ENCODE data around the gene MT1B. TPM values are rescaled to one million over a fixed set of nuclear protein-coding genes. Genes with fewer than 3 reads are reported as not detected.

MT1B gene
- total RNA-seq, 2 donors from 2014 or later, result not detected

DNA sequence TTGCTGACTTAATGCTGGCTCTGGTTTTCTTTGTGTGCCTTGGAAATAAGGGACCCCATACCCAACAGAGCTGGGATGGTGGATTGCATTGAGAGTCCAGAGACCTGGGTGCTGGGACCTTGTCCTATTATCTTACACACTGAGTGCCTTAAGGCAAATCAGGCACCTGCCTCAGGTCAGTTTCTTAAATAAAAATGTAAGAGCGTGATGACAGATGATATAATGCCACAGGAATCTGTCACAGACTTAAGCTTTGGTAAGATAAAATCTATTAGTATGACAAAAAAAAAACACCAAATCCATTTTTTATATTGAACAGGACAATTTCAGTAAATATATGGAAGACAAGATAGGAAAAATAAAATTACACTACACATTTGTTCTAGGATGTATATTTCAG is 11.6 kb upstream of the MT1B start:
- Histone ChIP-seq H3K9ac (ENCODE audit: extremely low read depth, low read length, poor library complexity, severe bottlenecking) (no peak overlapping the region), H3K9me3 (ENCODE audit: control insufficient read depth, low read length) (no peaks in the 10 kb centered on the region), H3K4me1 (ENCODE audit: control insufficient read depth, insufficient read depth, low read length) (no peaks in the 10 kb centered on the region), H3K27me3 (ENCODE audit: control insufficient read depth, insufficient read depth, low read length, poor library complexity, severe bottlenecking) (peaks cover 100% of the 10 kb centered on the region), H3K36me3 (ENCODE audit: control insufficient read depth, insufficient read depth, low read length) (no peaks in the 10 kb centered on the region), H3K4me3 (ENCODE audit: low read length) (no peak overlapping the region), H3K27ac (ENCODE audit: low read depth, low read length) (no peak overlapping the region)
- Mint-ChIP-seq H3K4me3 (no peak overlapping the region), H3K27ac (no peak overlapping the region), H3K4me1 (peaks cover 17% of the 10 kb centered on the region), H3K9me3 (no peaks in the 10 kb centered on the region), H3K27me3 (ENCODE audit: insufficient read depth) (peaks cover 100% of the 10 kb centered on the region), H3K36me3 (ENCODE audit: low read depth) (no peaks in the 10 kb centered on the region)
- TF ChIP-seq, protein P1, sequence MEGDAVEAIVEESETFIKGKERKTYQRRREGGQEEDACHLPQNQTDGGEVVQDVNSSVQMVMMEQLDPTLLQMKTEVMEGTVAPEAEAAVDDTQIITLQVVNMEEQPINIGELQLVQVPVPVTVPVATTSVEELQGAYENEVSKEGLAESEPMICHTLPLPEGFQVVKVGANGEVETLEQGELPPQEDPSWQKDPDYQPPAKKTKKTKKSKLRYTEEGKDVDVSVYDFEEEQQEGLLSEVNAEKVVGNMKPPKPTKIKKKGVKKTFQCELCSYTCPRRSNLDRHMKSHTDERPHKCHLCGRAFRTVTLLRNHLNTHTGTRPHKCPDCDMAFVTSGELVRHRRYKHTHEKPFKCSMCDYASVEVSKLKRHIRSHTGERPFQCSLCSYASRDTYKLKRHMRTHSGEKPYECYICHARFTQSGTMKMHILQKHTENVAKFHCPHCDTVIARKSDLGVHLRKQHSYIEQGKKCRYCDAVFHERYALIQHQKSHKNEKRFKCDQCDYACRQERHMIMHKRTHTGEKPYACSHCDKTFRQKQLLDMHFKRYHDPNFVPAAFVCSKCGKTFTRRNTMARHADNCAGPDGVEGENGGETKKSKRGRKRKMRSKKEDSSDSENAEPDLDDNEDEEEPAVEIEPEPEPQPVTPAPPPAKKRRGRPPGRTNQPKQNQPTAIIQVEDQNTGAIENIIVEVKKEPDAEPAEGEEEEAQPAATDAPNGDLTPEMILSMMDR (conservative IDR thresholded peaks at IDR 0.05), result no peak
- WGBS, 2 experiments (ENCODE audit: insufficient coverage in 1 of 2, insufficient read length in 1 of 2), result 92% methylated on average over 1 of the region's 1 CpG; no CpG with 5 or more reads in 1 of the 2 experiments
- DNase-seq, result no peak

DNA sequence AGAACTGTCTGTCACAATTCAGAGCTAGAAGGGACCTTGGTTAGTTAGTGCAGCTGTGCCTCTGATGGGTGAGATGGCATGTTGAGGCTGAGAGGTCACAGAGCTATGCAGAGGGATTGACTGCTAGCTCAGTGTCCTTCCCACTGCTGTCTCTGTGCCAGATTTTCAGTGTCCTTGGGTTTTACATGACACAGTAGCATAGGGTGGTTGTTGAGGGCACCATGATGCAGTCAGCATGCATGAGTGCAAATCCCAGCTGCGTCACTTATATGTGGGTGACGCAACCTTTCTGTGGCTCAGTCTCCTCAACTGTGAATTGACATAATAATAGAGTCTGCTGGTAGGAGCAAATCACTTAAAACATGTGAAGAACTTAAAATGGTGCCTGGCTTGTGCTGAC is 10.5 kb upstream of the MT1B start:
- Mint-ChIP-seq H3K27me3 (ENCODE audit: insufficient read depth) (peaks cover 100% of the 10 kb centered on the region), H3K27ac (no peak overlapping the region), H3K36me3 (ENCODE audit: low read depth) (no peaks in the 10 kb centered on the region), H3K4me3 (no peak overlapping the region), H3K9me3 (no peaks in the 10 kb centered on the region), H3K4me1 (peaks cover 16% of the 10 kb centered on the region)
- H3K4me3 ChIP-seq (ENCODE audit: low read length), result no peak overlapping the region
- H3K27me3 ChIP-seq (ENCODE audit: control insufficient read depth, insufficient read depth, low read length, poor library complexity, severe bottlenecking), result peaks cover 100% of the 10 kb centered on the region
- DNase-seq, result no peak
- TF ChIP-seq, protein P1 (conservative IDR thresholded peaks at IDR 0.05), result no peak
- H3K9ac ChIP-seq (ENCODE audit: extremely low read depth, low read length, poor library complexity, severe bottlenecking), result no peak overlapping the region
- H3K4me1 ChIP-seq (ENCODE audit: control insufficient read depth, insufficient read depth, low read length), result no peaks in the 10 kb centered on the region
- no peak overlapping the region for H3K27ac ChIP-seq (ENCODE audit: low read depth, low read length)
- H3K36me3 ChIP-seq (ENCODE audit: control insufficient read depth, insufficient read depth, low read length), result no peaks in the 10 kb centered on the region
- H3K9me3 ChIP-seq (ENCODE audit: control insufficient read depth, low read length), result no peaks in the 10 kb centered on the region
- WGBS, 2 experiments (ENCODE audit: insufficient coverage in 1 of 2, insufficient read length in 1 of 2), result 84 to 86% methylated on average over 2 of the region's 2 CpGs

DNA sequence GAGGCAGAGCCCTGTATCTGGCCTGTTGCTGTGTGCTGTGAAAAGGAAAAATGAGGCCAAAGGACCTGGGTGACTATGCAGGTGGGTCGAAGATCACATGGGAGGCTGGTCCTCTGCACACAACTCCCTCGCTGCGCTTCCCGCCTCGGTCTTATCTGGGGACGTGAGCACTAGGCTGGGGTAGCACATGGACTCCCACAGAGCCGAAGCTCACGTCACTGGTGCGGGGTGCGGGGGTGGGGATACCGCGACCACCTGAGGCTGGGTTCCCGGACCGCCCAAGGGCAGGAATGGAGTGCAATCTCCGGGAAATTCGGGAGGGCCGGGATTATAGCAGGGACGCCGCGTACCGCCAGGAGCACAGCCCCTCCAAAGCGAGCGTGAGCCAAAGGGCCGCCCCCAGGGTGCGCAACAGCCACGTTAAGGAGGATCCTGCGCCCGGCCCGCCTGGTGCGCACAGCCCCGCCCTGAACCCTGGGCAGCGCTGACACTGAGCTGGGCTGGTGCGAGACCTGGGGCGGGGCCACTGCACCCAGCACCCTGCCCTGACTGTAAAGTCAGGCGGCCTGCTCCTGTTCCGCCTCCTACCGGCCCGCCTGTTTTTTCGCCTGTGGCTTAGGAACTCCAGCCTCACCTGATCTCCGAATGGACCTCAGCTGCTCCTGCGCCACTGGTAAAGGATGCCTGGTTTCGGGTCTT is 8.5 kb upstream of the MT1B start:
- Mint-ChIP-seq H3K36me3 (ENCODE audit: low read depth) (no peaks in the 10 kb centered on the region), H3K4me3 (peak overlapping the region; percentile 46), H3K27ac (no peak overlapping the region), H3K4me1 (peaks cover 10% of the 10 kb centered on the region), H3K27me3 (ENCODE audit: insufficient read depth) (peaks cover 100% of the 10 kb centered on the region), H3K9me3 (no peaks in the 10 kb centered on the region)
- Histone ChIP-seq H3K36me3 (ENCODE audit: control insufficient read depth, insufficient read depth, low read length) (no peaks in the 10 kb centered on the region), H3K27ac (ENCODE audit: low read depth, low read length) (no peak overlapping the region), H3K9me3 (ENCODE audit: control insufficient read depth, low read length) (no peaks in the 10 kb centered on the region), H3K27me3 (ENCODE audit: control insufficient read depth, insufficient read depth, low read length, poor library complexity, severe bottlenecking) (peaks cover 100% of the 10 kb centered on the region), H3K4me1 (ENCODE audit: control insufficient read depth, insufficient read depth, low read length) (no peaks in the 10 kb centered on the region), H3K9ac (ENCODE audit: extremely low read depth, low read length, poor library complexity, severe bottlenecking) (no peak overlapping the region), H3K4me3 (ENCODE audit: low read length) (peak overlapping the region; percentile 31)
- WGBS, 2 experiments (ENCODE audit: insufficient coverage in 1 of 2, insufficient read length in 1 of 2), result 7 to 9% methylated on average over 21 to 42 of the region's 42 CpGs
- TF ChIP-seq, protein P1 (conservative IDR thresholded peaks at IDR 0.05), result peak; percentile 75
- DNase-seq, result peak; percentile 89

Measured in endodermal cell (in vitro differentiated cells).